Parathyroid adenoma (tissue), 2 donors: Measurements from ENCODE around the gene RBPMS2.

Experiments
- H2AFZ ChIP-seq: fragments of 300-600 bp; sonication (generic); one replicate; pipeline ENCODE4 v1.7.0; 2017; ENCODE audit warnings: antibody characterized with exemption, mild to moderate bottlenecking
- H3K27ac ChIP-seq: fragments of 300-600 bp; sonication (generic); one replicate; pipeline ENCODE4 v1.7.0; 2017
- H3K27me3 ChIP-seq: fragments of 300-600 bp; sonication (generic); one replicate; pipeline ENCODE4 v1.7.0; 2017; ENCODE audit warnings: low read length; ENCODE audit not compliant: control insufficient read depth, insufficient read depth
- H3K36me3 ChIP-seq: fragments of 300-600 bp; sonication (generic); one replicate; pipeline ENCODE4 v1.7.0; 2017; ENCODE audit warnings: low read length; ENCODE audit not compliant: control insufficient read depth, insufficient read depth
- H3K4me1 ChIP-seq: fragments of 300-600 bp; sonication (generic); one replicate; pipeline ENCODE4 v1.7.0; 2017; ENCODE audit warnings: control low read depth
- H3K4me2 ChIP-seq: fragments of 300-600 bp; sonication (generic); one replicate; pipeline ENCODE4 v1.7.0; 2017; ENCODE audit warnings: low read length
- H3K4me3 ChIP-seq: fragments of 300-600 bp; sonication (generic); one replicate; pipeline ENCODE4 v1.7.0; 2017; ENCODE audit warnings: low read depth, low read length
- H3K79me2 ChIP-seq: fragments of 300-600 bp; sonication (generic); one replicate; pipeline ENCODE4 v1.7.0; 2017; ENCODE audit warnings: control low read depth
- H3K9ac ChIP-seq: fragments of 300-600 bp; sonication (generic); one replicate; pipeline ENCODE4 v1.7.0; 2017; ENCODE audit warnings: mild to moderate bottlenecking
- H3K9me3 ChIP-seq: fragments of 300-600 bp; sonication (generic); one replicate; pipeline ENCODE4 v1.7.0; 2017; ENCODE audit warnings: low read length; ENCODE audit not compliant: control insufficient read depth
- TF ChIP-seq, protein P1 (sequence below): fragments of 300-600 bp; sonication (generic); IDR thresholded peaks from one replicate; pipeline ENCODE4 v1.7.0; 2017; ENCODE audit warnings: antibody characterized with exemption, mild to moderate bottlenecking
- donor health status: primary hyperparathyroidism.

The RBPMS2 gene

DNA sequence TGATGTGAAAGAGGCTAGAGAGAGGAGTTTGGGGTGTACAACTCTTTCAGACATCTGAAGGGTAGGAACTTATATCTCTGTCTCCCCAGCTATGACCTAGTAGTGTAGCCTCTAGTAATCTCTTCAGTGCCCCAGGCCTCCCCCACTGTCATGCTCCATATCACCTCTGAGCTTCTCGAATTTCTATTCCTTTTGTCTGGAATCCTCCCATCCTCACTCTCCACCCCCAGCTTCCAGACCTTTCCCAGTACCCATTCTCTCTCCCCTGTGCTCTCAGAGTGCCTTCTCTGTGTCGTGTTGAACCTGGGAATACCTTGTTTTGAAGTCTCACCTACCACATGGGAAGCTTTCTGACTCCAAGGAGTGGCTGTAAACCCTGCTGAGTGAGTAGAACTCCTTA lies 3.6 kb upstream of the RBPMS2 start:
- H3K36me3 ChIP-seq = no peaks in the 10 kb centered on the region
- no peak overlapping the region for H3K4me3 ChIP-seq
- H3K4me1 ChIP-seq = no peaks in the 10 kb centered on the region
- no peaks in the 10 kb centered on the region for H3K79me2 ChIP-seq
- H3K4me2 ChIP-seq = no peak overlapping the region
- no peak overlapping the region for H3K27ac ChIP-seq
- TF ChIP-seq, protein P1, sequence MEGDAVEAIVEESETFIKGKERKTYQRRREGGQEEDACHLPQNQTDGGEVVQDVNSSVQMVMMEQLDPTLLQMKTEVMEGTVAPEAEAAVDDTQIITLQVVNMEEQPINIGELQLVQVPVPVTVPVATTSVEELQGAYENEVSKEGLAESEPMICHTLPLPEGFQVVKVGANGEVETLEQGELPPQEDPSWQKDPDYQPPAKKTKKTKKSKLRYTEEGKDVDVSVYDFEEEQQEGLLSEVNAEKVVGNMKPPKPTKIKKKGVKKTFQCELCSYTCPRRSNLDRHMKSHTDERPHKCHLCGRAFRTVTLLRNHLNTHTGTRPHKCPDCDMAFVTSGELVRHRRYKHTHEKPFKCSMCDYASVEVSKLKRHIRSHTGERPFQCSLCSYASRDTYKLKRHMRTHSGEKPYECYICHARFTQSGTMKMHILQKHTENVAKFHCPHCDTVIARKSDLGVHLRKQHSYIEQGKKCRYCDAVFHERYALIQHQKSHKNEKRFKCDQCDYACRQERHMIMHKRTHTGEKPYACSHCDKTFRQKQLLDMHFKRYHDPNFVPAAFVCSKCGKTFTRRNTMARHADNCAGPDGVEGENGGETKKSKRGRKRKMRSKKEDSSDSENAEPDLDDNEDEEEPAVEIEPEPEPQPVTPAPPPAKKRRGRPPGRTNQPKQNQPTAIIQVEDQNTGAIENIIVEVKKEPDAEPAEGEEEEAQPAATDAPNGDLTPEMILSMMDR = no peak
- H3K27me3 ChIP-seq = no peaks in the 10 kb centered on the region
- H3K9me3 ChIP-seq = no peaks in the 10 kb centered on the region
- H3K9ac ChIP-seq = no peak overlapping the region
- H2AFZ ChIP-seq = no peak overlapping the region

DNA sequence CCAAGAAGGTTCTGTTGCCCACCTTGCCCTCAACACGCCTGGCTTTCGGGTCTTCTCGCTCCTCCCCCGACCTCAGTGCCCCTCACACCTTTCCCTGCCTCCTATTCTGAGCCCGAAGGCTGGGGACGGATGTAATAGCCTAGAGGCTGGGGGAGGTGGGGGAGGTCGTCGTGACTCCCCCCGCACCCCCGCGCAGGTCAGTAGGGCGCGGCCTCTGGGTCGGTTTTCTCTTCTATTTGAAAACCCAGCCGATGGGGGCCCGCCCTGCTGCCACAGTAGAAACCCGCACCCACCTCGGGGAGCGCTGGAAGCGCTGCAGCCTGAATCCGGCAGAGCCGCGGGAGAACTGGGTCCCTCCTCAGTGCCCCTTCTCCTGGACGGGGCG lies 1.0 kb upstream of the RBPMS2 start:
- Histone ChIP-seq H3K4me1 (no peaks in the 10 kb centered on the region), H3K4me3 (peak overlapping the region; percentile 53), H3K9ac (no peak overlapping the region)

DNA sequence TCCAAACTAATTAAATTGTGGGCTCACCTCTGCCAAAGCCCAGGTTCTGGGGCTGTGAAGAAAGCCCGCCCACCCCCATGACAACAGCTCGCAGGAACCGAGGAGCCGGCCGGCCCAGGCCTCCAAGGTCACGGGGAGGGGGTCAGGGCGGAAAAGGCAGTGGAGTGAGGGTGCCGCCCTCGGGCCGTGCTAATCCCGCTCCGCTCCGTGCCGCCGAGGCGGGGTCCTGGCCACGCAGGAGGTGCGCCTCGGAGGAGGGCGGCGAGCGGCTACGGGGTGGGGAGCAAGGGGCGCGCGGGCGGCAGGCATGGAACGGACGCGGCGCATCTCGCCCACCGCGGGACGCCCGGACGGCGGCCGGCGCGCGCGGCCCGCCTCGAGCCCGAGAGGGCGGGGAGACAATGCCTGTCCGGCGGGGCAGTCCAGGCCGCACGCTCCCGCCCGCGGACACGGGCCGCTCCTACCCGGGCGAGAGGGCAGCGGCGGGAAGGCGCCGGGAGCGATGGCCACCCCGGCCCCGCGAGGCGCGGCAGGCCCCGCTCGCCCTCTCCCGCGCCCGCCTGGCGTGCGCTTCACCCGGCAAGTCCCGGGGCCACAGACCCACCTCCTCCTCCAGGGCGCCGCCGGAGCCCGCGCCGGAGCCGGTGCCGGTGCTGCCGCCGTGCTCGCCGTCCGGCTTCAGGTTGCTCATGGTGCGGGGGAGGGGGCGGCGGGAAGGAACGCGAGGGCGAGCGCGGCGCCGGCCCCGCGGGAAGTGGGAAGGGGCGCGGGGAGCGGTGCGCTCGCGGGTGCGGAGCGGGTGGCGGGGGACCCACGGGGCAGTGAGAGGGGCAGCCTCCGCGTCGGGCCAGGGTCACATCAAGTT lies 528 bp downstream of the RBPMS2 start:
- peak overlapping the region; percentile 53 for H2AFZ ChIP-seq
- no peak overlapping the region for H3K9ac ChIP-seq
- no peaks in the 10 kb centered on the region for H3K4me1 ChIP-seq
- H3K27ac ChIP-seq = no peak overlapping the region
- no peaks in the 10 kb centered on the region for H3K36me3 ChIP-seq
- H3K27me3 ChIP-seq = no peaks in the 10 kb centered on the region
- H3K79me2 ChIP-seq = no peaks in the 10 kb centered on the region
- peak overlapping the region; percentile 42 for H3K4me3 ChIP-seq
- H3K4me2 ChIP-seq = peak overlapping the region; percentile 74
- TF ChIP-seq, protein P1 = no peak
- H3K9me3 ChIP-seq = no peaks in the 10 kb centered on the region

More for the DNA sequence above, 1.0 kb upstream of the RBPMS2 start:
- Histone ChIP-seq H3K27me3 (no peaks in the 10 kb centered on the region), H3K79me2 (no peaks in the 10 kb centered on the region), H3K9me3 (no peaks in the 10 kb centered on the region), H3K4me2 (peak overlapping the region; percentile 50), H2AFZ (peak overlapping the region; percentile 70), H3K27ac (no peak overlapping the region), H3K36me3 (no peaks in the 10 kb centered on the region)
- TF ChIP-seq, protein P1 = no peak

DNA sequence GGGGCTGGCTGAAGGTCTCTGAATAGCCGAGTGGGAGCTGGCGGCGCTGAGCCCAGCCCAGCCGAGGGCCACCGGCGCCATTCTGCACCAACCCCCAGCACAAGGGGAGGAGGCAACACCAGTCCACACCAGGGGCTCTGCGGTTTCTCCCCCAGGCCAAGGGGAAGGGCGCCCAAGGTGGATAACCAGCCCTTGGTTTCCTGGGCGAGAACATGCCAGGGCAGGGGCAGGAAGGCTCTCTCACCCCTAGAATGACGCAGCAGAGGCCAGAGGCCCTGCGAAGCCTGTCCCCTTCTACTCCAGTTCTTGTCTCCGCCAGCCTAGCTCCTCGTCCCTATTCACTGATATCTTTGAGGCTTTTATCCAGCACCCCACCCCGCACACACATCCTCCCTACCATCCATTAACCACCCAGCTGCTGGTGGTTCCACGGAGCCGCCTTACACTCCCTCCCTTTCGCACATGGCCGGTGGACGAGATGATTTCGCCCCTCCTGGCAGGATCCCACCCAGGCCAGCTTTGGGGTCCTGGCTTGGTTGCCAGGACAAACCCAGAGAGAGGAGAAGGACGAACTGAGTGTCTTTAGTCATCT lies 1.3 kb downstream of the RBPMS2 start:
- Histone ChIP-seq H3K9ac (no peak overlapping the region), H3K4me3 (peak overlapping the region; percentile 19), H3K4me1 (no peaks in the 10 kb centered on the region), H3K27me3 (no peaks in the 10 kb centered on the region), H2AFZ (no peak overlapping the region), H3K9me3 (no peaks in the 10 kb centered on the region), H3K36me3 (no peaks in the 10 kb centered on the region), H3K27ac (no peak overlapping the region), H3K4me2 (peak overlapping the region; percentile 74), H3K79me2 (no peaks in the 10 kb centered on the region)
- TF ChIP-seq, protein P1 = no peak
